K562 (cell line): ENCODE measurements around the gene CLPSL2. TPM values are rescaled to one million over a fixed set of nuclear protein-coding genes. Genes with fewer than 3 reads are reported as not detected.

ENCODE experiments used
- CHD2 ChIP-seq: IDR thresholded peaks from 2 replicates; pipeline ENCODE4 v1.6.1; 2011; ENCODE audit warnings: low read depth, low read length
- DDX20 ChIP-seq: fragments of 450-650 bp; IDR thresholded peaks from 2 replicates; pipeline ENCODE4 v1.6.1; 2016; ENCODE audit warnings: missing genetic modification characterization, low read depth, mild to moderate bottlenecking, missing compliant biosample characterization, moderate library complexity
- FOXK1 ChIP-seq: sonication (generic); formaldehyde crosslinking; IDR thresholded peaks from 2 replicates; pipeline ENCODE4 v1.8.0; 2022; ENCODE audit warnings: missing genetic modification reagents, mild to moderate bottlenecking, borderline replicate concordance
- GTF2F1 ChIP-seq: IDR thresholded peaks from 2 replicates; pipeline ENCODE4 v1.6.1; 2011; ENCODE audit warnings: low read depth, low read length, improper control_type of control experiment
- KDM2B ChIP-seq: fragments of 250-450 bp; sonication (Bioruptor Pico); IDR thresholded peaks from 2 replicates; pipeline ENCODE4 v1.8.0; 2021; ENCODE audit warnings: mild to moderate bottlenecking, moderate library complexity
- MCM3 ChIP-seq: fragments of 450-650 bp; IDR thresholded peaks from 2 replicates; pipeline ENCODE4 v1.6.1; 2016
- MECOM ChIP-seq: fragments of 250-450 bp; sonication (Bioruptor Pico); IDR thresholded peaks from 2 replicates; pipeline ENCODE4 v1.8.0; 2022; ENCODE audit warnings: inconsistent platforms
- NCOR1 ChIP-seq: fragments of 450-650 bp; IDR thresholded peaks from 2 replicates; pipeline ENCODE4 v1.6.1; 2016; ENCODE audit warnings: mild to moderate bottlenecking, moderate library complexity
- PML ChIP-seq: IDR thresholded peaks from 2 replicates; pipeline ENCODE4 v1.6.1; 2012; ENCODE audit warnings: low read length, inconsistent platforms
- TCF3 ChIP-seq: sonication (generic); formaldehyde crosslinking; IDR thresholded peaks from 2 replicates; pipeline ENCODE4 v1.4.0; 2020; ENCODE audit warnings: mild to moderate bottlenecking, missing genetic modification reagents
- ZNF12 ChIP-seq: sonication (generic); formaldehyde crosslinking; IDR thresholded peaks from 2 replicates; pipeline ENCODE4 v1.4.0; 2020; ENCODE audit warnings: mild to moderate bottlenecking, missing genetic modification reagents
- ZNF146 ChIP-seq: IDR thresholded peaks from one replicate; pipeline ENCODE4 v1.6.1; 2018; ENCODE audit warnings: missing compliant biosample characterization; ENCODE audit not compliant: unreplicated experiment
- ZSCAN32 ChIP-seq: fragments of 450-650 bp; formaldehyde crosslinking; IDR thresholded peaks from 2 replicates; pipeline ENCODE4 v1.4.0; 2020; ENCODE audit warnings: mild to moderate bottlenecking, moderate library complexity
- polyA plus RNA-seq, 8 experiments: library from polyadenylated mRNA; depleted of rRNA in 4 of 8; stranded (reverse) in 5 of 8; unstranded in 3 of 8; fragments of >200 nt; fragmentation: Nextera tagmentation in 2 of 8; fragmentation: Illumina TruSeq in 1 of 8; extraction: Ambion mirVana in 2 of 8; extraction: Trizol in 1 of 8; gene quantifications; 2 replicates each; pipeline versions ENCODE4 v1.2.1 to v1.2.3, GENCODE V29; 2011 to 2014; ENCODE audit warnings: inconsistent platforms in 1 of 8, missing spikeins in 1 of 8
- total RNA-seq, 7 experiments: library from RNA; depleted of rRNA in 6 of 7; stranded (reverse); fragments of >200 nt in 6 of 7; fragmentation: Illumina TruSeq in 2 of 7; extraction: Trizol in 2 of 7; gene quantifications; 2 replicates each; pipeline versions ENCODE4 v1.2.1 to v1.2.3, GENCODE V29; 2011 to 2021; ENCODE audit warnings: low replicate concordance in 1 of 7
- TF ChIP-seq, protein P1 (sequence below): fragments of 450-650 bp; IDR thresholded peaks from 2 replicates; pipeline ENCODE4 v1.6.1; 2016; ENCODE audit warnings: mild to moderate bottlenecking, moderate library complexity
- TF ChIP-seq, protein P2 (sequence below): sonication (generic); formaldehyde crosslinking; IDR thresholded peaks from 2 replicates; pipeline ENCODE4 v1.8.0; 2022; ENCODE audit warnings: mild to moderate bottlenecking, low read depth, missing genetic modification reagents

Gene CLPSL2
- total and polyA plus RNA-seq, 9 of the 15 experiments (the other 6 are each of a cell fraction or from before 2014, with no cell fraction given), result not detected

DNA sequence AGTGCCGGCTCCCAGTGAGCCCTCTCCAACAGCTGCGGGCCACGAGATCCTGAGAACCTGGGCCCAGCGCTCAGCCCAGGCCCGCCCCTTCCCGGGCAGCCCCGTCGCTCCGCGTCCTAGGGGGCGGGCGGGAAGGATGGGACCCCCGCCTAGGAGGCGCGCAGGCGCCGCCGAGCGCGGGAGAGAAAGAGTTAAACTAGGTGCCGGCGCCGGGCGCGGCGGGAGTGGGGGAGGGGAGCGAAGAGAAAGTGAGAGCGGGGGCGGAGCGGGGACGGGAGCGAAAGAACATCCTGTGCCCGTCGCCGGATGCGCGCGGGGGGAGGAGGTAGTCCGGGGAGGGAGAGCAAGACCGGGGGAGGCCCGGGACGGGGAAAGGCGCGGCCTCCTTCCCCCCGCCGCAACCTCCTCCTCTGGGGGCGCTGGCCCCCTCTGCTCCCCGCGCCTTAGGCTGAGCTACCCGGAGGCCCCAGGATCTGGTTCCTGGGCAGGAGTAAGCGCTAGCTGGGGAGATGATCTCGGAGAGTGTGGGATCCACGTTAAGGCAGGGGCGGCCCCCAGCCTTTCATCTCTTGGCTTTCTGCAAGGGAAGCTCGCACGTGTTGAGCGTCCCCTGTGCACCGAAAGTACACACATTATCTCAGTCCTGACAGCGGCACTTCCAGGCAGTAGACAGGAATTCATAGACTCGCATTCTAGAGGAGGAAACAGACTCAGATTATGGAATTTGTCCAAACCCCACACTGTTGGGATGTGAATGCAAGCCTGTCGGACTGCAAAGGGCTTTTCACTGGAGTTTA, 44.5 kb upstream of the CLPSL2 start (continued):
- TF ChIP-seq, protein P1, sequence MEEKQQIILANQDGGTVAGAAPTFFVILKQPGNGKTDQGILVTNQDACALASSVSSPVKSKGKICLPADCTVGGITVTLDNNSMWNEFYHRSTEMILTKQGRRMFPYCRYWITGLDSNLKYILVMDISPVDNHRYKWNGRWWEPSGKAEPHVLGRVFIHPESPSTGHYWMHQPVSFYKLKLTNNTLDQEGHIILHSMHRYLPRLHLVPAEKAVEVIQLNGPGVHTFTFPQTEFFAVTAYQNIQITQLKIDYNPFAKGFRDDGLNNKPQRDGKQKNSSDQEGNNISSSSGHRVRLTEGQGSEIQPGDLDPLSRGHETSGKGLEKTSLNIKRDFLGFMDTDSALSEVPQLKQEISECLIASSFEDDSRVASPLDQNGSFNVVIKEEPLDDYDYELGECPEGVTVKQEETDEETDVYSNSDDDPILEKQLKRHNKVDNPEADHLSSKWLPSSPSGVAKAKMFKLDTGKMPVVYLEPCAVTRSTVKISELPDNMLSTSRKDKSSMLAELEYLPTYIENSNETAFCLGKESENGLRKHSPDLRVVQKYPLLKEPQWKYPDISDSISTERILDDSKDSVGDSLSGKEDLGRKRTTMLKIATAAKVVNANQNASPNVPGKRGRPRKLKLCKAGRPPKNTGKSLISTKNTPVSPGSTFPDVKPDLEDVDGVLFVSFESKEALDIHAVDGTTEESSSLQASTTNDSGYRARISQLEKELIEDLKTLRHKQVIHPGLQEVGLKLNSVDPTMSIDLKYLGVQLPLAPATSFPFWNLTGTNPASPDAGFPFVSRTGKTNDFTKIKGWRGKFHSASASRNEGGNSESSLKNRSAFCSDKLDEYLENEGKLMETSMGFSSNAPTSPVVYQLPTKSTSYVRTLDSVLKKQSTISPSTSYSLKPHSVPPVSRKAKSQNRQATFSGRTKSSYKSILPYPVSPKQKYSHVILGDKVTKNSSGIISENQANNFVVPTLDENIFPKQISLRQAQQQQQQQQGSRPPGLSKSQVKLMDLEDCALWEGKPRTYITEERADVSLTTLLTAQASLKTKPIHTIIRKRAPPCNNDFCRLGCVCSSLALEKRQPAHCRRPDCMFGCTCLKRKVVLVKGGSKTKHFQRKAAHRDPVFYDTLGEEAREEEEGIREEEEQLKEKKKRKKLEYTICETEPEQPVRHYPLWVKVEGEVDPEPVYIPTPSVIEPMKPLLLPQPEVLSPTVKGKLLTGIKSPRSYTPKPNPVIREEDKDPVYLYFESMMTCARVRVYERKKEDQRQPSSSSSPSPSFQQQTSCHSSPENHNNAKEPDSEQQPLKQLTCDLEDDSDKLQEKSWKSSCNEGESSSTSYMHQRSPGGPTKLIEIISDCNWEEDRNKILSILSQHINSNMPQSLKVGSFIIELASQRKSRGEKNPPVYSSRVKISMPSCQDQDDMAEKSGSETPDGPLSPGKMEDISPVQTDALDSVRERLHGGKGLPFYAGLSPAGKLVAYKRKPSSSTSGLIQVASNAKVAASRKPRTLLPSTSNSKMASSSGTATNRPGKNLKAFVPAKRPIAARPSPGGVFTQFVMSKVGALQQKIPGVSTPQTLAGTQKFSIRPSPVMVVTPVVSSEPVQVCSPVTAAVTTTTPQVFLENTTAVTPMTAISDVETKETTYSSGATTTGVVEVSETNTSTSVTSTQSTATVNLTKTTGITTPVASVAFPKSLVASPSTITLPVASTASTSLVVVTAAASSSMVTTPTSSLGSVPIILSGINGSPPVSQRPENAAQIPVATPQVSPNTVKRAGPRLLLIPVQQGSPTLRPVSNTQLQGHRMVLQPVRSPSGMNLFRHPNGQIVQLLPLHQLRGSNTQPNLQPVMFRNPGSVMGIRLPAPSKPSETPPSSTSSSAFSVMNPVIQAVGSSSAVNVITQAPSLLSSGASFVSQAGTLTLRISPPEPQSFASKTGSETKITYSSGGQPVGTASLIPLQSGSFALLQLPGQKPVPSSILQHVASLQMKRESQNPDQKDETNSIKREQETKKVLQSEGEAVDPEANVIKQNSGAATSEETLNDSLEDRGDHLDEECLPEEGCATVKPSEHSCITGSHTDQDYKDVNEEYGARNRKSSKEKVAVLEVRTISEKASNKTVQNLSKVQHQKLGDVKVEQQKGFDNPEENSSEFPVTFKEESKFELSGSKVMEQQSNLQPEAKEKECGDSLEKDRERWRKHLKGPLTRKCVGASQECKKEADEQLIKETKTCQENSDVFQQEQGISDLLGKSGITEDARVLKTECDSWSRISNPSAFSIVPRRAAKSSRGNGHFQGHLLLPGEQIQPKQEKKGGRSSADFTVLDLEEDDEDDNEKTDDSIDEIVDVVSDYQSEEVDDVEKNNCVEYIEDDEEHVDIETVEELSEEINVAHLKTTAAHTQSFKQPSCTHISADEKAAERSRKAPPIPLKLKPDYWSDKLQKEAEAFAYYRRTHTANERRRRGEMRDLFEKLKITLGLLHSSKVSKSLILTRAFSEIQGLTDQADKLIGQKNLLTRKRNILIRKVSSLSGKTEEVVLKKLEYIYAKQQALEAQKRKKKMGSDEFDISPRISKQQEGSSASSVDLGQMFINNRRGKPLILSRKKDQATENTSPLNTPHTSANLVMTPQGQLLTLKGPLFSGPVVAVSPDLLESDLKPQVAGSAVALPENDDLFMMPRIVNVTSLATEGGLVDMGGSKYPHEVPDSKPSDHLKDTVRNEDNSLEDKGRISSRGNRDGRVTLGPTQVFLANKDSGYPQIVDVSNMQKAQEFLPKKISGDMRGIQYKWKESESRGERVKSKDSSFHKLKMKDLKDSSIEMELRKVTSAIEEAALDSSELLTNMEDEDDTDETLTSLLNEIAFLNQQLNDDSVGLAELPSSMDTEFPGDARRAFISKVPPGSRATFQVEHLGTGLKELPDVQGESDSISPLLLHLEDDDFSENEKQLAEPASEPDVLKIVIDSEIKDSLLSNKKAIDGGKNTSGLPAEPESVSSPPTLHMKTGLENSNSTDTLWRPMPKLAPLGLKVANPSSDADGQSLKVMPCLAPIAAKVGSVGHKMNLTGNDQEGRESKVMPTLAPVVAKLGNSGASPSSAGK, result peak; percentile 88
- TF ChIP-seq GTF2F1 (no peak), ZNF12 (no peak), ZSCAN32 (no peak), PML (peak; percentile 32; the same call in 1 of the 2 replicates), CHD2 (peak; percentile 67), ZNF146 (no peak), TCF3 (CRISPR knock-in tag) (no peak), NCOR1 (peak; percentile 86), MECOM (CRISPR knock-in tag) (peak; percentile 72; the same call in 1 of the 2 replicates), FOXK1 (no peak), MCM3 (no peak), KDM2B (CRISPR knock-in tag) (no peak; the same call in 1 of the 2 replicates), DDX20 (no peak)
- TF ChIP-seq, protein P2, sequence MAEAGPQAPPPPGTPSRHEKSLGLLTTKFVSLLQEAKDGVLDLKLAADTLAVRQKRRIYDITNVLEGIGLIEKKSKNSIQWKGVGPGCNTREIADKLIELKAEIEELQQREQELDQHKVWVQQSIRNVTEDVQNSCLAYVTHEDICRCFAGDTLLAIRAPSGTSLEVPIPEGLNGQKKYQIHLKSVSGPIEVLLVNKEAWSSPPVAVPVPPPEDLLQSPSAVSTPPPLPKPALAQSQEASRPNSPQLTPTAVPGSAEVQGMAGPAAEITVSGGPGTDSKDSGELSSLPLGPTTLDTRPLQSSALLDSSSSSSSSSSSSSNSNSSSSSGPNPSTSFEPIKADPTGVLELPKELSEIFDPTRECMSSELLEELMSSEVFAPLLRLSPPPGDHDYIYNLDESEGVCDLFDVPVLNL (CRISPR knock-in tag), result no peak
